ENCODE measurements around the gene RALGPS2. TPM values are rescaled to one million over a fixed set of nuclear protein-coding genes. Genes with fewer than 3 reads are reported as not detected.
A peak's percentile ranks its signal among the peaks of the same experiment; 100 is the strongest.

RALGPS2 gene
- total RNA-seq, 1 donor from 2014 or later, result 7.5 TPM

GRCh38 chr1:178912597-178912996 is 187.6 kb downstream of the RALGPS2 start:
- no peaks in the 10 kb centered on the region for H3K36me3 ChIP-seq
- no peak overlapping the region for H3K27ac ChIP-seq (replicated peaks)
- intact Hi-C loops (cut with micrococcal nuclease), result no loop called here
- no peaks in the 10 kb centered on the region for H3K27me3 ChIP-seq (ENCODE audit: low read depth)
- H3K4me1 ChIP-seq, result peaks cover 4% of the 10 kb centered on the region
- no peak for DNase-seq
- H3K4me3 ChIP-seq, result no peak overlapping the region
- peaks cover 4% of the 10 kb centered on the region for H3K9me3 ChIP-seq (replicated peaks)
- TF ChIP-seq CTCF (IDR thresholded peaks at IDR 0.05; ENCODE audit: borderline replicate concordance), result no peak

- no peak for TF ChIP-seq CTCF (IDR thresholded peaks at IDR 0.05; ENCODE audit: borderline replicate concordance)
- intact Hi-C loops (cut with micrococcal nuclease), result no loop called here
- no peaks in the 10 kb centered on the region for H3K36me3 ChIP-seq
Observed at GRCh38 chr1:178916448-178917174, 191.6 kb downstream of the RALGPS2 start.

GRCh38 chr1:178918308-178918707 is 193.3 kb downstream of the RALGPS2 start:
- H3K27me3 ChIP-seq (ENCODE audit: low read depth), result no peaks in the 10 kb centered on the region
- intact Hi-C loops (cut with micrococcal nuclease), result no loop called here
- no peak overlapping the region for H3K4me3 ChIP-seq
- H3K27ac ChIP-seq (replicated peaks), result no peak overlapping the region
- H3K4me1 ChIP-seq, result peaks cover 32% of the 10 kb centered on the region
- DNase-seq, result no peak
- H3K9me3 ChIP-seq (replicated peaks), result no peaks in the 10 kb centered on the region
- H3K36me3 ChIP-seq, result no peaks in the 10 kb centered on the region
- no peak for TF ChIP-seq CTCF (IDR thresholded peaks at IDR 0.05; ENCODE audit: borderline replicate concordance)

More at GRCh38 chr1:178916448-178917174, 191.6 kb downstream of the RALGPS2 start:
- H3K27me3 ChIP-seq (ENCODE audit: low read depth), result no peaks in the 10 kb centered on the region
- H3K9me3 ChIP-seq (replicated peaks), result no peaks in the 10 kb centered on the region
- H3K27ac ChIP-seq (replicated peaks), result no peak overlapping the region
- peaks cover 32% of the 10 kb centered on the region for H3K4me1 ChIP-seq
- no peak for DNase-seq
- H3K4me3 ChIP-seq, result no peak overlapping the region

GRCh38 chr1:178918955-178919354 is 193.9 kb downstream of the RALGPS2 start:
- intact Hi-C loops (cut with micrococcal nuclease), result no loop called here
- peaks cover 32% of the 10 kb centered on the region for H3K4me1 ChIP-seq
- peaks cover 5% of the 10 kb centered on the region for H3K9me3 ChIP-seq (replicated peaks)
- H3K27ac ChIP-seq (replicated peaks), result peak overlapping the region; percentile 45
- DNase-seq, result peak; percentile 51
- no peaks in the 10 kb centered on the region for H3K27me3 ChIP-seq (ENCODE audit: low read depth)
- no peak for TF ChIP-seq CTCF (IDR thresholded peaks at IDR 0.05; ENCODE audit: borderline replicate concordance)
- no peaks in the 10 kb centered on the region for H3K36me3 ChIP-seq
- H3K4me3 ChIP-seq, result no peak overlapping the region

- intact Hi-C loops (cut with micrococcal nuclease), result no loop called here
- Histone ChIP-seq H3K27ac (replicated peaks) (peak overlapping the region; percentile 45), H3K9me3 (replicated peaks) (peaks cover 11% of the 10 kb centered on the region), H3K4me3 (no peak overlapping the region), H3K36me3 (no peaks in the 10 kb centered on the region), H3K27me3 (ENCODE audit: low read depth) (no peaks in the 10 kb centered on the region), H3K4me1 (peaks cover 32% of the 10 kb centered on the region)
- TF ChIP-seq CTCF (IDR thresholded peaks at IDR 0.05; ENCODE audit: borderline replicate concordance), result no peak
- no peak for DNase-seq
Observed at GRCh38 chr1:178919581-178919980, 194.5 kb downstream of the RALGPS2 start.

All from left ventricle myocardium inferior (tissue), 1 donor.